Cortex of kidney (tissue), 1 donor: Measurements from ENCODE around the gene HYAL3.
"Not testable (repeated sequence)": the region's sequence is repeated elsewhere in the genome, so short reads cannot be mapped to it uniquely, and the experiment has no call there.

ENCODE experiments used
- DNase-seq: peaks from one replicate; lab custom pipeline; 2025; lab: John Stamatoyannopoulos, UW

Gene HYAL3

DNA sequence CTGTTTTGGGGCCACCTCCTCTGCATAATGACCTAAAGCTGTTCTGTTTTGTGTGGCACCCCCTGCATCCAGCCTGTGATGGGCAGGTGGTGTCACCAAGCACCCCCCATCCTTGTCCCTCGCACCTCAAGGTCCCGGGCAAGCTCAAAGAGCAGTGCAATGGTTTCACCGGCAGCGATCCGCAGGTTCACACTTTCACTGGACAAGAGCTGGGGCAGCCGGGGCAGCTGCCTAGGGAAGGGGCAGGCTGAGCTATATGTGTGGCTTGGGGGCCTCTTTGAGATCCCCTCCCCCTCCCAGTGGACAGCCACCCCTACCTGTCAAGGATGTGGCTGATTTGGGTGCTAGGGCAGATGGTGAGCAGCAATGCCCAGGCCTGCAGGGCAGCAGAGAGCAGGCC is 10.1 kb downstream of the HYAL3 start:
- DNase-seq, result no peak

DNA sequence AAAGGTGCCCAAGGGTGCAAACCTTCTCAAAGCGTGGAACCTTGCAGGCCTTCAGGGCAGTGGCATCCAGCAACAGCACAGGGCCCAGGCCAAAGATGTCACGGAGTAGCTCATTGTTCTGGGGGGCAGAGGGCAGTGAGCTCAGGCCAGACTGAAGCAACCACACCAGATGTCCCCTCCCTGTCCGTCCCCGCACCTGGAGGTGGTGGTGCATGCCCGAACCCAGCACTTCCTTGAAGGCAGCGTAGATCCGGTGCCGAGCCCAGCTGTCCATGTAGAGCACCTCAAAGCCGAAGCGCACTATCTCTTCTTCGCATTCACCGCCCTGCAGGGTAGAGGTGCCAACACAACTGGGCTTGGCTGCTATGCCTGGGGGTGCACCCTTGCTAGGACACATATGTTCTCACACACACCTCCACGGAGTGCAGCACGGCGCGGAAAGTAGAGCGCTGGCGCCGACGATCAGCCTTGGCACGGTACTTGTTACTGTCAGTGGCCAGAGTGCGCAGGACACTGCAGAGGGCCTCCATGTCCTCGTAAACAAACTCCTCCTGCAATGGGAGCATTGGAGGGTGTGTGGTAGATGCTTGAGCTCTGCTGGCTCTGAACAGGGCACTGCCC is 10.7 kb downstream of the HYAL3 start:
- DNase-seq, result no peak

DNA sequence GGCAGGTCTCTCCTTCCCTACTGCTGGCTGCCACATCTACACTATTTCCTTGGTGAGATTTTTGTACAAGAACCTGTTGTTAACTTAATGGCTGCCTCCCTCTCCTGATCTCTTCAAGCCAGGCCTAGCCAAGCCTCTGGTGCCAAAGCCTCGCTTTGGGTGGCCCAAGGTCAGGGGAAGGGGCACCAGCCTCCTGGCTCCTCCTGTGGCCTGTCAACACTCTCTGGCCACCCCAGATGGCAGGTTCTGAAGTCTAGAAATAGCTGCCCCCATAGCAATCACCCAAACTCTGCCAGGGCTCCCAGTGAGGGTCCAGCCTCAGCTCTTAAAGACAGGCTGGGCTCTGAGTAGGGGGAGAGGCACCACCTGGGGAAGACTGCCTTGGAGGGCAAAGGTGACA is 11.9 kb downstream of the HYAL3 start:
- no peak for DNase-seq

DNA sequence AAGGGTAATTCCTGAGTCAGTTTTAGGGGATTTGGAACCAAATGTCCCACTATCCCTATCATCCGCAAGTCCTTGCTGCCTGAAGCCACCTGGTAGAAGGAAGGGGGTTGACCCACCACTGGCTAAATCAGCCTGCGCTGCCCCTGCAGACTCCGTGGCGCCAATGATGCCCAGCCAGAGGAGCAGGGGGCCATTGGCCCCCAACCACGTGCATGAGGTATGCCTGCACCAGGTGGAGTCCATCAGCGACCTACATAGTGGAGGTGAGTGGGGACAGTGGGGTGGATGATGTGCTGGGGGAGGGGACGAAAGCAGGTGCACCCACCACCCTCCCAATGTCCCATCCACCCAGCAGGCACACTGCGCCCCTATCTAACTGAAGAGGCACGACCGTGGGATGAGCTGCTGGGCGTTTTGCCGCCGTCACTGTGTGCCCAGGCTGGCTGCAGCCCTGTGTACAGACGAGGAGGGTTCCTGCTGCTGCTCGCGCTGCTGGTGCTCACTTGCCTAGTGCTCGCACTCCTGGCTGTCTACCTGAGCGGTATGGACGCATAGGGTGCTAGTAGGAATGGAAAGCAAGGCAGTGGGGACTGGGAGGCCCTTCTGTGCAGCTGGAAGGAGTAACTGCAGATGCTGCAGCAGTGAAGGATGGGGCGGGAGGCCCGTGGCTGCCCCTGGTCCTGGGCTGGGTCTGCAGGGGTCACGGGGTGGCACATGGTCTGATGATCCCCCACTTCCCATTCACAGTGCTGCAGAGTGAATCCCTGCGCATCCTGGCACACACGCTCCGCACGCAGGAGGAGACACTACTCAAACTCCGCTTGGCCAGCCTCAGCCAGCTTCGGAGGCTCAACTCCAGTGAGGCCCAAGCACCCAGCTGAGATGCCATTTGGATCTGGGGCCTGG is 12.6 kb downstream of the HYAL3 start:
- no peak for DNase-seq

DNA sequence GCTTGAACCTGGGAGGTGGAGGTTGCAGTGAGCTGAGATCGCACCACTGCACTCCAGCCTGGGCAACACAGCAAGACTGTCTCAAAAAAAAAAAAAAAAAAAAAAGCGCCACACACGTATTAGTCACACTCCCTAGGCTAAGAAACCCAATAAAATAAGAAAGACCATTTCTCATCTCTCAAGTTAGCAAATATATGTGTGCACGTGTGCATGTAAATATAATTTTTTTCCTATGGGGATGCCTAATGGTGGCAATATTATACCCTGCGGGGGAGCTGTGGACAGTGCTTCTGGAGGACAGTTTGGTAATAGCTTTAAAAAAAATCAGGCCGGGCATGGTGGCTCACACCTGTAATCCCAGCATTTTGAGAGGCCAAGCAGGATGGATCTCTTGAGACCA is 15.1 kb downstream of the HYAL3 start:
- DNase-seq, result not testable (repeated sequence)

DNA sequence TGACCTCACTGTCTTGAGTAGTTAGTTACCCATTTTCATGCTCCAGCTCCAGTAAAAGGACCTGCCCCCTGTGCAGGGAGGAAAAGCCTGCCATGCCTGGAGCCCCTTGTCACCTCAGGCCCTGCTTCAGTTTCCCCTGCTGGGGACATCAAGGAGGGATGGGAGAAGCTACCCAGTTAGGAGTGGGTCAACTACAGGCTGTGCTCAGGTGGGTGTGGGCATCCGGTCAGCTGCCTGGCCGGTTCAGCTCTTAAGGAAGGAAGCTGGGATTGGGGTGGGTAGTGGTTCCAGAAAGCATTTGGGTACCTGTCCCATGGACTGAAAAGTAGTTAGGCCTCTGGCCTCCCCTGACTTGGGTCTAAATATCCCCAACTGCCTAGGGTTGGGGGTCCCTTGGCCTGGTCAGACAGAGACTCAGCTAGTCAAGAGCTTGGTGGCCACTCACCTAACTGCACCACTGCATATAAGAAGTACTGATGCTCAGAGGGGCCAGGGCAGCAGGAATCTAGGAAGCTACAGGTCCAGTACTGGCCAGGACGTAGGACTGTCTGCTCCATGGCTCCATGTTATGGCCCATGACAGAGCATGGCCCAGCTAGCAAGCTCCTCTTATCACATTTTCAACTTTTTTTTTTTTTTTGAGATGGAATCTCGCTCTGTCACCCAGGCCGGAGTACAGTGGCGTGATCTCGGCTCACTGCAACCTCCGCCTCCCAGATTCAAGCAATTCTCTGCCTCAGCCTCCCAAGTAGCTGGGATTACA is 19.8 kb downstream of the HYAL3 start:
- DNase-seq, result no peak

DNA sequence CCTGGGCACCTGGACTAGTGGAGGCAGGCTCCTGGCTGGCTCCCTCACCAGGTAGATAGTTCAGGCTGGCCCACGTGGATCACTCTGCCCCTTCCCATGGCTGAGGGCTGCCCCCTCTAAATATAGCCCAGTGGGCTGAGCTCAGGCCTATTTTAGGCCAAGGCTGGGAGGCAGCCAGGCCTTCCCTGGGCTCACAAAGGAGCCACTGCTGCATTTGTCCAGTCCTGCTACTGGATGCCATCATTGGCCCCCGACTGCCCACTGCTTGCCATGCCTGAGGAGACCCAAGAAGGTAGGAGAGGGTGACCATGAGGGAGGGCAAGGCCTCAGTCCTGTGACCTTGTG is 20.4 kb downstream of the HYAL3 start, which contains the start of gene LSMEM2:
Gene LSMEM2, plus strand, starts transcription at position 208 of the 345 bp plus-strand sequence. Its CDS starts 27 bp downstream, at position 235.
- DNase-seq, result no peak

DNA sequence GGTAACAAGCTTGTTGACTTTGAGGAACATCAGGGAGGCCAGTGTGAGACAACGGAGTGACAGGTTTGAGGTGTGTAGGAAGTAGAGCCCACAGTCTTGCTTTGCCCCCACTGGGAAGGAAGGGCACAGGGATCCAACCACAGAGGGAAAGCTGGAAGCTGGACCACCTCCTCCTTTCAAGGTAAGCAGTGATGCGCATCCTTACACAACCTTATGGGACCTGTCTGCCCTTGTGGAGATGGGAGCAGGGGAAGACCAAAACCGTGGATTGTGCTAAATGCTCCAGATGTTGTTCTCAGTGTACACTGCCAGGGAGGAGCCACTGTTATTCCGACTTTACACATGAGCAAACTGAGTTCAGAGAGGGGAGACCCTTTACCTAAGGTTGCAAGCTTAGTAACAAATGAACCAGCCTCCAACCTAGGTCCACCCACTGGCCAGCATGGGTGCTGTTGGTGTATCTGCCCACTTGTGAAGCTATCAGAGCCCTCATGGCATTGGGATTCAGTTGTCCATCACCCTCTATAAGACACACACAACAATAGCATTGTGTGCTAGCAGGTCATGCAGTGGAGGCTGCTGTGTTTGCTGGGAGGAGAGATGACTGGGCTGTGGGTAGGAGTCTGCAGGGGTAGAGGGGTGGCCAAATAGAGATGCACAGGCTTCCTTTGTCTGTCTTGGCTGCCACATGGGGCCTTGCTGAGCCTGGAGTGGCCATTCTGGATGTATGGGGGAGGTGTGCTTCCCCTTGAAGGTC is 20.9 kb downstream of the HYAL3 start:
- no peak for DNase-seq

DNA sequence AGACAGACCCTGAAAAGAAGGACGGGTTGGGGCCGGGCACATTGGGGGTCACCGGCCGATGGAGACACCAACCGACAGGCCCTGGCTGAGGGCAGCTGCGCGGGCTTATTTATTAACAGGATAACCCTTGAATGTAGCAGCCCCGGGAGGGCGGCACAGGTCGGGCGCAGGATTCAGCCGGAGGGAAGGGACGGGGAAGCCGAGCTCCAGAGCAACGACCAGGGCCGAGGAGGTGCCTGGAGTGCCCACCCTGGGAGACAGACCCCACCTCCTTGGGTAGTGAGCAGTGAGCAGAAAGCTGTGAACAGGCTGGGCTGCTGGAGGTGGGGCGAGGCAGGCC is 22.5 kb downstream of the HYAL3 start:
- DNase-seq, result no peak

DNA sequence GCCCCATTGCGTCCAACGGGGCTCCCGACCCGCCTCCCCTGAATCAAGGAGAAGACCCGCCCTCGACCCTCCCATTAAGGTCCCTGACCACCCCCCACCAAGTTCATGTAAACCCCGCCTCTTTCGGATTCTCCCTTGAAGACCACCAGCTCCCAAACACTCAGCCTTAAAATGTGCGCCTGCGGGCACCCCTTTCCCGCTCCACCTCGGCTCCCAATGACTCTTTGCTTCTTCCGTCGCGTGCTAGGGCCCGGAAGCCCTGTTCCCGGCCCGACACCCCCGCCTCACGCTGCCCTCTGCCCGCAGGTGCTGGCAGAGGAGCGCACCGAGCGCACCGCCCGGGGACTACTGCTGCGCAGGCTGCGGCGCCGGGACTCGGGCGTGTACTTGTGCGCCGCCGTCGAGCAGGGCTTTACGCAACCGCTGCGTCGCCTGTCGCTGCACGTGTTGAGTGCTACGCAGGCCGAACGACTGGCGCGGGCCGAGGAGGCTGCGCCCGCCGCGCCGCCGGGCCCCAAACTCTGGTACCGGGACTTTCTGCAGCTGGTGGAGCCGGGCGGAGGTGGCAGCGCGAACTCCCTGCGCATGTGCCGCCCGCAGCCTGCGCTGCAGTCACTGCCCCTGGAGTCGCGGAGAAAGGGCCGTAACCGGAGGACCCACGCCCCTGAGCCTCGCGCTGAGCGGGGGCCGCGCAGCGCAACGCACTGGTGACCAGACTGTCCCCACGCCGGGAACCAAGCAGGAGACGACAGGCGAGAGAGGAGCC is 23.0 kb downstream of the HYAL3 start:
- no peak for DNase-seq

DNA sequence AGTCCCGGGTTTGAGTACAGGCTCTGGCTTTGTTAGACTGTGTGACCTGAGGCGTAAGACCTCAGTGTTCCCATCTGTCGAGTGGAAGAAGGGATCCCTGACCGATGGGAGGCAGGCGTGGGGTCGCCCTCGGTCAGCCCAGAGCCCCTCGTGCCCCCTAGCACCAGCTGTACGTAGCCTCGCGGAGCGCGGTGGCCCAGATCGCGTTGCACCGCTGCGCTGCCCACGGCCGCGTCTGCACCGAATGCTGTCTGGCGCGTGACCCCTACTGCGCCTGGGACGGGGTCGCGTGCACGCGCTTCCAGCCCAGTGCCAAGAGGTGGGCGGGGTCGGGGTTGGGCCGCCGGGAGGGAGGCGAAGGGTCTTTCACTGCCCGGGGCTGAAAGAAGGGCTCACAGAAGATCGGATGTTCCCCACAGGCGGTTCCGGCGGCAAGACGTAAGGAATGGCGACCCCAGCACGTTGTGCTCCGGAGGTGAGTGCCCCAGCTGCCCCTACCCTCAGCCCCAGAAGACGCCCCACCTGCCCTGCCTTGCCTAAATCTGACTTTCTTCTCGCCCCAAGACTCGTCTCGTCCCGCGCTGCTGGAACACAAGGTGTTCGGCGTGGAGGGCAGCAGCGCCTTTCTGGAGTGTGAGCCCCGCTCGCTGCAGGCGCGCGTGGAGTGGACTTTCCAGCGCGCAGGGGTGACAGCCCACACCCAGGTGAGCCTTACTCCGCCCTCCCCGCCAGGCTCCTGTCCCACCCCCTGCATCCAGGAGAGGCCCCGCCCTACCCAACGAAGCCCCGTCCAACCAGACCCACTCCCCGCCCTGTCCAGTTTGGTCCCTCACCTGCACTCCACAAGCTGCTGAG is 23.8 kb downstream of the HYAL3 start:
- DNase-seq, result no peak

DNA sequence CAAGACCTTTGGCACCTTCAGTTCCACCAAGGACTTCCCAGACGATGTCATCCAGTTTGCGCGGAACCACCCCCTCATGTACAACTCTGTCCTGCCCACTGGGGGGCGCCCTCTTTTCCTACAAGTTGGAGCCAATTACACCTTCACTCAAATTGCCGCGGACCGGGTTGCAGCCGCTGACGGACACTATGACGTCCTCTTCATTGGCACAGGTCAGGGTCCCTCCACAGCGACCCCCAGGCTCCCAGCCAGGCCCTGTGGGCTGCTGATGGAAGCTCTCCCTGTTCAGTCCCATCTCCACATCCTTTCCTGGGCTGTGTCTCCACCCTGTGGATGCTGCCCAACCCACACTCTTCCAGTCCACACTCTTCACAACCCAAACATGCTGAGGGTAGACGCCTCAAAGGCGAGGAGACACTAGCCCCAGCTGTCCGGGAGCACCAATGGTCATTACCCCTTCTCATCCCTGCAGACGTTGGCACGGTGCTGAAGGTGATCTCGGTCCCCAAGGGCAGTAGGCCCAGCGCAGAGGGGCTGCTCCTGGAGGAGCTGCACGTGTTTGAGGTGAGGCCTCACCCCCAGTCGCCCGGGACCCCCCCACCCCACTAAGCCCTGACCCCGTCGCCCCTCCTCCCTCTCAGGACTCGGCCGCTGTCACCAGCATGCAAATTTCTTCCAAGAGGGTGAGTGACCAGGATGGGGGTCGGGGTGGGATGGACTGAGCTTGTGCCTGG is 24.7 kb downstream of the HYAL3 start:
- DNase-seq, result no peak

DNA sequence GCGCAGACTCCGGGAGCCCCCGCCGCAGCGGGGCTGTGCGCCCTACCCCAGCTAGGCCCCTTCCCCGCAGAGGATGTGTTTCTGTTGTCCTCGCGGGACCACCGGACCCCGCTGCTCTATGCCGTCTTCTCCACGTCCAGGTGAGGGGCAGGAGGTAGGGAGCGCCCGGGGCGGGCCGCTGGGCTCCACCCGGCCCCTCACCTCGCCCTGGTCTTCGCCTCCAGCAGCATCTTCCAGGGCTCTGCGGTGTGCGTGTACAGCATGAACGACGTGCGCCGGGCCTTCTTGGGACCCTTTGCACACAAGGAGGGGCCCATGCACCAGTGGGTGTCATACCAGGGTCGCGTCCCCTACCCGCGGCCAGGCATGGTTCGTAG is 25.5 kb downstream of the HYAL3 start:
- DNase-seq, result no peak

DNA sequence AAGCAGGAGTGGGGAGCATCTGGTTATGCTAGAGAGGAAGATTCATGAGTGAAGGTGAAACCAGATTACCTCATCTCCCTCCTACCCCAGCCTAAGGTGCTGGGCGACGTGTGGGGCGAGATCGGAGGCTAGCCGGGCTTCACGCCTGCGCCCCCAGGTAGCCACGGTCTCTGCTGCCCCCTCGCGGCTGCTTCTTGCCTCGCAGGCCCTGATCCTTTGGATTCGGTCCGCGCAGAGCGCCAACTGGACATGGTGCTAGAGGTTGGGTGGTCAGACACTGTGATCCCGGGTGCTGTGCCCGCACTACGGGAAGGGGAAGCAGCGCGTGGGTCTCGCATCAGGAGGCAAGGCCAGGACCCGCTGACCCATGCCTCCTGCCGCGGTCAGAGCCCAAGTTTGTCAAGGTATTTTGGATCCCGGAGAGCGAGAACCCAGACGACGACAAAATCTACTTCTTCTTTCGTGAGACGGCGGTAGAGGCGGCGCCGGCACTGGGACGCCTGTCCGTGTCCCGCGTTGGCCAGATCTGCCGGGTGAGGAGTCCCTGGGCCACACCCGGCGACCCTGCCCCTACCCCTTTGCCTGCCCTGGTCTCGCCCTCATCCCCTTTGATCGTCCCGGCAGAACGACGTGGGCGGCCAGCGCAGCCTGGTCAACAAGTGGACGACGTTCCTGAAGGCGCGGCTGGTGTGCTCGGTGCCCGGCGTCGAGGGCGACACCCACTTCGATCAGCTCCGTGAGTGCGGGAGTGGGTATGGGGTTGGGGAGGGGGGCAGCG is 26.1 kb downstream of the HYAL3 start:
- no peak for DNase-seq

DNA sequence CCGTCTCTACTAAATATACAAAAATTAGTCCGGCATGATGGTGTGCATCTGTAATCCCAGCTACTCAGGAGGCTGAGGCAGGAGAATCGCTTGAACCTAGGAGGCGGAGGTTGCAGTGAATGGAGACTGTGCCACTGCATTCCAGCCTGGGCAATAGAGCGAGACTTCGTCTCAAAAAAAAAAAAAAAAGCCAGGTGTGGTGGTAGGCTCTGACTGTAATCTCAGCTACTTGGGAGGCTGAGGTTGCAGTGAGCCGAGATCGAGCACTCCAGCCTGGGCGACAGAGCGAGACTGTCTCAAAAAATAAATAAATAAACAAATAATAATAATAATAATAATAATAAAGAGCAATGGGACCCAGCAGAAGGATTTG is 26.7 kb downstream of the HYAL3 start:
- not testable (repeated sequence) for DNase-seq

DNA sequence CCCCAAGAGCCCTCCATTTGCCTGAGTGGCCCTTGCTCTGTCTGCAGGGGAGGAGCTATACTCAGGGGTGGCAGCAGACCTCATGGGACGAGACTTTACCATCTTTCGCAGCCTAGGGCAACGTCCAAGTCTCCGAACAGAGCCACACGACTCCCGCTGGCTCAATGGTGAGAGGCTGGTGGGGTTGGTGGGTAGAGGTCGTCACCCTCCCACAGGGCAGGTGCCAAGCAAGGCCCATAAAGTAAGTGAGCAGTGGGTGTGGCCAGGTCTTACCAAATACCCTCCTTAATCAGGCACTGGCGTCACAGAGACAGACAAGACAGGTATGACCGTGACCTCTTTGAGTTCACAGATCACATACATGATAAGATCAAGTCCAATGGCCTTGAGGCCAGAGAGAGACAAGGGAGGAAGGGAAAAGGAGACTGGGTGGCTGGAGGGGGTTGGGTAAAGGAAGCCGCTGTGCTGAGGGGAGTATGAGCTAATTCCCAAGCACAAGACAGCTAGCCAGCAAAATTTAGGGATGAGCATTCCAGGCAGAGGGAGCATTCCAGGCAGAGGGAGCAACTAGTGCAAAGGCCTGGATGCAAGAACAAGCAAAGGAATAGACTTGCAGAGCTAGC is 27.8 kb downstream of the HYAL3 start:
- no peak for DNase-seq

DNA sequence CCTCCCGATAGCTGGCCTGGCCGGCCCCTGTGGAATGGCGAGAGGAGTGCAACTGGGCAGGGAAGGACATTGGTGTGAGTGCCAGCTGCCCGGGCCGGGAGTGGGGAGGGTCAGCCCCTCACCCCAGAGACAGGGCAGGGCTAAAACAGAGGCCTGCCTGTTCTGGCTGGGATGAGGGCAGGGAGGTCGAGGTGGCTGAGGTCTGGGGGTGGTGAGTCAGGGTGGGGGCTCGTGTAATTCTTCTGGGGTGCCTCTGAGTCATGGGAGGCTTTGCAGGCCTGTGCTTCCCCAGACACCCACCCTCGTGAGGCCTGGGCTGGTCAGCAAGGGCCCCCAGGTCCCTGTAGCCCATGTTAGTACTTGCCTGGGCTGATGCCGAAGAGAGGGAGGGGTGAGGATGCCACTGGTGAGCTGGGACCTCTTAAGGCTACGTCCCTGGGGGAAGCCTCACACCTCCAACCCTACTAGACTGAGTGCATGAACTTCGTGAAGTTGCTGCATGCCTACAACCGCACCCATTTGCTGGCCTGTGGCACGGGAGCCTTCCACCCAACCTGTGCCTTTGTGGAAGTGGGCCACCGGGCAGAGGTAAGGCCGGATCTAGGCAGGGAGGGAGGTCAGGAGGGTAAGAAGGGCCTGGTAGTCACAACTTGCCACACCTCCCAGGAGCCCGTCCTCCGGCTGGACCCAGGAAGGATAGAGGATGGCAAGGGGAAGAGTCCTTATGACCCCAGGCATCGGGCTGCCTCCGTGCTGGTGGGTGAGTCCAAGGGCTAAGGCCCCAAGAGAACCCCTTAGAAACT is 28.6 kb downstream of the HYAL3 start:
- no peak for DNase-seq

DNA sequence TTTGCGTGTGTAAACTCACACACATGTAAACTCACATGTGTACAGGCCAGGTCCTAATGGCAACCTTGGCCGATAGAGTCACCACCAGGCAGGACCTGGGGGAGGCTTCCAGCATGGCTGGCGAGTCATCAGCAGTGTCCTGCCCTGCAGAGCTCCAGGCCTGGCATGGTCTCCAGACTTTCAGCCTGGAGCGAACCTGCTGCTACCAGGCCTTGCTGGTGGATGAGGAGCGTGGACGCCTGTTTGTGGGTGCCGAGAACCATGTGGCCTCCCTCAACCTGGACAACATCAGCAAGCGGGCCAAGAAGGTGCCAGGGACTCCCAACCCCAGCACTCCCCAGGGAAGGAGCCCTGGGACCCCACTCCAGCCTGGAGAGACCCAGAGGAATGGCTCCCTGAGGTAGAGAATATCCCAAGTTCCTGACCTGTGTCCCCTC is 29.2 kb downstream of the HYAL3 start:
- DNase-seq, result no peak
